GM19467 (cell line): ENCODE data around the gene ADAMTSL1.

Experiments
- ATAC-seq: cut with Tn5 transposase; IDR thresholded peaks from one replicate; pipeline ENCODE4 v1.9.1; 2021; ENCODE audit warnings: mild to moderate bottlenecking, moderate library complexity; ENCODE audit not compliant: unreplicated experiment

Gene ADAMTSL1

GRCh38 chr9:18766989-18767550 lies 293.1 kb downstream of the ADAMTSL1 start:
- ATAC-seq: no peak

- ATAC-seq: peak; percentile 87
Observed at GRCh38 chr9:18768951-18769622, 295.1 kb downstream of the ADAMTSL1 start.

- no peak for ATAC-seq
Observed at GRCh38 chr9:18770131-18770908, 296.4 kb downstream of the ADAMTSL1 start.

- no peak for ATAC-seq
Observed at GRCh38 chr9:18771011-18771410, 297.1 kb downstream of the ADAMTSL1 start.

- no peak for ATAC-seq
Observed at GRCh38 chr9:18771763-18772162, 297.8 kb downstream of the ADAMTSL1 start.

GRCh38 chr9:18775241-18775640 lies 301.3 kb downstream of the ADAMTSL1 start:
- no peak for ATAC-seq

GRCh38 chr9:18775930-18776329 lies 302.0 kb downstream of the ADAMTSL1 start:
- no peak for ATAC-seq

GRCh38 chr9:18776836-18777820 lies 303.2 kb downstream of the ADAMTSL1 start:
- ATAC-seq: no peak

- ATAC-seq: no peak
Observed at GRCh38 chr9:18778147-18778546, 304.2 kb downstream of the ADAMTSL1 start.

- ATAC-seq: no peak
Observed at GRCh38 chr9:18778846-18779245, 304.9 kb downstream of the ADAMTSL1 start.

- no peak for ATAC-seq
Observed at GRCh38 chr9:18783909-18784308, 310.0 kb downstream of the ADAMTSL1 start.

GRCh38 chr9:18785604-18786003 lies 311.7 kb downstream of the ADAMTSL1 start:
- ATAC-seq: no peak

GRCh38 chr9:18786196-18786595 lies 312.2 kb downstream of the ADAMTSL1 start:
- no peak for ATAC-seq

GRCh38 chr9:18786911-18787650 lies 313.1 kb downstream of the ADAMTSL1 start:
- ATAC-seq: no peak

- no peak for ATAC-seq
Observed at GRCh38 chr9:18788256-18788655, 314.3 kb downstream of the ADAMTSL1 start.

- ATAC-seq: no peak
Observed at GRCh38 chr9:18791074-18791473, 317.1 kb downstream of the ADAMTSL1 start.

GRCh38 chr9:18793122-18793521 lies 319.2 kb downstream of the ADAMTSL1 start:
- no peak for ATAC-seq

GRCh38 chr9:18795947-18796671 lies 322.2 kb downstream of the ADAMTSL1 start:
- ATAC-seq: no peak

GRCh38 chr9:18796696-18797270 lies 322.8 kb downstream of the ADAMTSL1 start:
- no peak for ATAC-seq
